Adrenal gland (tissue), 5 donors: Measurements from ENCODE around the gene PKDCC.

ENCODE experiments used
- CTCF ChIP-seq, 6 experiments: fragments of 450-650 bp in 4 of 6; fragments of 200-600 bp in 2 of 6; sonication (generic) in 1 of 6; IDR thresholded peaks; 1 replicate in 5 of 6; 2 replicates in 1 of 6; pipeline versions ENCODE4 v1.5.1 to v1.8.0; 2016 to 2021; ENCODE audit warnings: antibody characterized with exemption in 6 of 6, mild to moderate bottlenecking in 2 of 6, moderate library complexity in 1 of 6
- POLR2A ChIP-seq, 2 donors: fragments of 450-650 bp; IDR thresholded peaks; one replicate each; pipeline ENCODE4 v1.6.1; 2017; ENCODE audit warnings: antibody characterized with exemption in 2 of 2, mild to moderate bottlenecking in 2 of 2, moderate library complexity in 1 of 2
- donor health status: DM: no; HTN: no; CAD: no.

- TF ChIP-seq CTCF (IDR thresholded peaks at IDR 0.05): no peak
- no peak for TF ChIP-seq POLR2A (IDR thresholded peaks at IDR 0.05)
Observed at GRCh38 chr2:42105330-42106256, 57.8 kb downstream of the PKDCC start.
